Mesenchymal stem cell (in vitro differentiated cells and primary cell): ENCODE measurements around the gene SLC9C2.
"Not testable (repeated sequence)": the region's sequence is repeated elsewhere in the genome, so short reads cannot be mapped to it uniquely, and the experiment has no call there.

Experiments
- DNase-seq: peaks from one replicate; pipeline ENCODE4 v3.0.0-alpha.2; 2013
- H2AFZ ChIP-seq: one replicate; pipeline ENCODE4 v1.6.1; 2013; ENCODE audit warnings: low read depth, mild to moderate bottlenecking, control low read depth, inconsistent platforms, low read length, moderate library complexity
- H2AK5ac ChIP-seq: 2 replicates; pipeline ENCODE4 v1.6.1; 2013; ENCODE audit warnings: low read length, moderate library complexity, mild to moderate bottlenecking, inconsistent platforms; ENCODE audit not compliant: severe bottlenecking
- H2BK120ac ChIP-seq: one replicate; pipeline ENCODE4 v1.6.1; 2013; ENCODE audit warnings: low read depth, mild to moderate bottlenecking, inconsistent platforms, low read length, moderate library complexity
- H2BK12ac ChIP-seq, 2 experiments: one replicate each; pipeline ENCODE4 v1.6.1; 2013; ENCODE audit warnings: inconsistent platforms in 2 of 2, low read length in 2 of 2, mild to moderate bottlenecking in 2 of 2, moderate library complexity in 2 of 2, control low read depth in 1 of 2
- H2BK15ac ChIP-seq: one replicate; pipeline ENCODE4 v1.6.1; 2013; ENCODE audit warnings: mild to moderate bottlenecking, low read depth, inconsistent platforms; ENCODE audit not compliant: poor library complexity, severe bottlenecking
- H2BK5ac ChIP-seq: 2 replicates; pipeline ENCODE4 v1.6.1; 2013; ENCODE audit warnings: low read depth, mild to moderate bottlenecking, low read length, control low read depth, inconsistent platforms; ENCODE audit not compliant: poor library complexity, severe bottlenecking
- H3K14ac ChIP-seq, 2 experiments: one replicate each; pipeline ENCODE4 v1.6.1; 2013; ENCODE audit warnings: inconsistent platforms in 2 of 2, low read length in 2 of 2, control low read depth in 1 of 2, mild to moderate bottlenecking in 1 of 2, moderate library complexity in 1 of 2
- H3K18ac ChIP-seq, 2 experiments: one replicate each; pipeline ENCODE4 v1.6.1; 2013; ENCODE audit warnings: inconsistent platforms in 2 of 2, low read length in 2 of 2, control low read depth in 1 of 2, low read depth in 1 of 2, mild to moderate bottlenecking in 1 of 2
- H3K23ac ChIP-seq, 2 experiments: one replicate each; pipeline ENCODE4 v1.6.1; 2013; ENCODE audit warnings: inconsistent platforms in 2 of 2, low read length in 2 of 2, mild to moderate bottlenecking in 2 of 2, moderate library complexity in 2 of 2, control low read depth in 1 of 2
- H3K27ac ChIP-seq: 2 replicates; pipeline ENCODE4 v1.5.1; 2013; ENCODE audit warnings: mild to moderate bottlenecking, moderate library complexity, low read length, control low read depth, inconsistent platforms; ENCODE audit not compliant: poor library complexity, severe bottlenecking
- H3K27me3 ChIP-seq, 2 experiments: 2 replicates each; pipeline versions ENCODE4 v1.6.1 to v1.7.0; 2013; ENCODE audit warnings: low read length in 2 of 2, mild to moderate bottlenecking in 2 of 2, moderate library complexity in 2 of 2, control low read depth in 1 of 2, inconsistent platforms in 1 of 2; ENCODE audit not compliant: control insufficient read depth in 1 of 2, insufficient read depth in 1 of 2
- H3K36me3 ChIP-seq, 2 experiments: 2 replicates each; pipeline versions ENCODE4 v1.6.1 to v1.7.0; 2013; ENCODE audit warnings: low read length in 2 of 2, control low read depth in 1 of 2, inconsistent platforms in 1 of 2, low read depth in 1 of 2, mild to moderate bottlenecking in 1 of 2; ENCODE audit not compliant: insufficient read depth in 2 of 2, control insufficient read depth in 1 of 2
- H3K4ac ChIP-seq, 2 experiments: one replicate each; pipeline ENCODE4 v1.6.1; 2013; ENCODE audit warnings: inconsistent platforms in 2 of 2, low read length in 2 of 2, mild to moderate bottlenecking in 2 of 2, moderate library complexity in 2 of 2, control low read depth in 1 of 2, low read depth in 1 of 2
- H3K4me1 ChIP-seq: 2 replicates; pipeline ENCODE4 v1.6.1; 2013; ENCODE audit warnings: low read depth, low read length, control low read depth; ENCODE audit not compliant: control insufficient read depth, insufficient read depth
- H3K4me2 ChIP-seq: 2 replicates; pipeline ENCODE4 v1.6.1; 2013; ENCODE audit warnings: low read length, mild to moderate bottlenecking, inconsistent platforms; ENCODE audit not compliant: poor library complexity, severe bottlenecking
- H3K4me3 ChIP-seq, 2 experiments: 2 replicates each; pipeline versions ENCODE4 v1.5.1 to v1.7.0; 2013; ENCODE audit warnings: low read length in 2 of 2, mild to moderate bottlenecking in 2 of 2, control low read depth in 1 of 2, low read depth in 1 of 2; ENCODE audit not compliant: insufficient read depth in 1 of 2
- H3K79me1 ChIP-seq: replicated peaks from 2 replicates; pipeline ENCODE4 v1.6.1; 2013; ENCODE audit warnings: mild to moderate bottlenecking, control low read depth, low read length, inconsistent platforms; ENCODE audit not compliant: poor library complexity, severe bottlenecking
- H3K9ac ChIP-seq: 2 replicates; pipeline ENCODE4 v1.7.0; 2013; ENCODE audit warnings: mild to moderate bottlenecking, low read length, moderate library complexity
- H3K9me3 ChIP-seq: 2 replicates; pipeline ENCODE4 v1.7.0; 2013; ENCODE audit warnings: mild to moderate bottlenecking, low read length; ENCODE audit not compliant: control insufficient read depth
- H4K8ac ChIP-seq: one replicate; pipeline ENCODE4 v1.6.1; 2013; ENCODE audit warnings: inconsistent platforms, mild to moderate bottlenecking, low read length, moderate library complexity
- H4K91ac ChIP-seq: one replicate; pipeline ENCODE4 v1.6.1; 2013; ENCODE audit warnings: mild to moderate bottlenecking, low read length, inconsistent platforms
- WGBS: methylation state at CpG from one replicate; pipeline ENCODE4 v1.1.7; 2013; ENCODE audit warnings: mixed read lengths; 5-methylcytosine and 5-hydroxymethylcytosine counted together

SLC9C2 gene

DNA sequence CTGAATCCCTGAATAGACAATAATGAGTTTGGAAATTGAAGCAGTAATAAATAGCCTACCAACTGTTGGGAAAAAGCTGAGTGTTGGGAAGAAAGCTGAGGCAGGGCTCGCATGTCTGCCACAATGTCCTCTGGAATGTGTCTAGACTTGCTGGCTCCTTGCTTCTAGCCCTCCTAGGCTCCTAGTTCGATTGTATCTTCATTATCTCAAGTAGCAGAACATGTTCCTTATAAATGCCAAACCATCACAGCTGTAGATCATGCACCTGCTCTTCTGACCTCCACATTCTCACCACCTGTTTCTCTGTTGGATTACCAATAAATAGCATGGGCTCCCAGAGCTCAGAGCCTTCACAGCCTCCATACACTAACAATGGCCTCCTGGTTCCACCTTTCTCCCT, 138.7 kb downstream of the SLC9C2 start:
- Histone ChIP-seq H3K79me1 (peaks cover 19% of the 10 kb centered on the region), H3K36me3 (peaks cover 14 to 28% of the 10 kb centered on the region in 2 experiments), H3K9me3 (peaks cover 17% of the 10 kb centered on the region)
- H3K27ac ChIP-seq, H3K27me3 ChIP-seq, H2BK120ac ChIP-seq, H3K23ac ChIP-seq, H3K4ac ChIP-seq, H3K18ac ChIP-seq, H3K9ac ChIP-seq, H2BK15ac ChIP-seq, DNase-seq, H2BK12ac ChIP-seq, H3K4me2 ChIP-seq, H3K14ac ChIP-seq, H2AK5ac ChIP-seq, H4K91ac ChIP-seq, H3K4me3 ChIP-seq, H2AFZ ChIP-seq, H2BK5ac ChIP-seq, H3K4me1 ChIP-seq, H4K8ac ChIP-seq: not testable (repeated sequence)
- 90% methylated on average over 2 of the region's 2 CpGs for WGBS

DNA sequence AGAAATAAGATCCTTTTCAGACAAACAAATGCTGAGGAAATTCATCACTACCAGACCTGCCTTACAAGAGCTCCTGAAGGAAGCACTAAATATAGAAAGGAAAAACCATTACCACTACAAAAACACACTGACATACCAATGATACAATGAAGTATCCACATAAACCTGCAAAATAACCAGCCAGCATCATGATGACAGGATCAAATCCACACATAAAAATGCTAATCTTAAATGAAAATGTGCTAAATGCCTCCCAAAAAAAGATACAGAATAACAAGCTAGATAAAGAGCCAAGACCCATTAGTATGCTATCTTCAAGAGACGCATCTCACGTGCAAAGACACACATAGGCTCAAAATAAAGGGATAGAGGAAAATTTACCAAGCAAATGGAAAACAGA, 140.2 kb downstream of the SLC9C2 start:
- not testable (repeated sequence) for H3K4me2 ChIP-seq, H2BK15ac ChIP-seq, H3K27me3 ChIP-seq, H2AK5ac ChIP-seq, H2BK12ac ChIP-seq, H4K91ac ChIP-seq, H3K4me1 ChIP-seq, DNase-seq, H3K14ac ChIP-seq, H2BK120ac ChIP-seq, H3K4ac ChIP-seq, H3K27ac ChIP-seq, H3K9ac ChIP-seq, H2BK5ac ChIP-seq, H4K8ac ChIP-seq, H2AFZ ChIP-seq, H3K23ac ChIP-seq, H3K4me3 ChIP-seq, H3K18ac ChIP-seq
- Histone ChIP-seq H3K36me3 (peaks cover 14 to 24% of the 10 kb centered on the region in 2 experiments), H3K79me1 (peaks cover 19% of the 10 kb centered on the region), H3K9me3 (peaks cover 17% of the 10 kb centered on the region)
- 100% methylated on average over 2 of the region's 2 CpGs for WGBS

DNA sequence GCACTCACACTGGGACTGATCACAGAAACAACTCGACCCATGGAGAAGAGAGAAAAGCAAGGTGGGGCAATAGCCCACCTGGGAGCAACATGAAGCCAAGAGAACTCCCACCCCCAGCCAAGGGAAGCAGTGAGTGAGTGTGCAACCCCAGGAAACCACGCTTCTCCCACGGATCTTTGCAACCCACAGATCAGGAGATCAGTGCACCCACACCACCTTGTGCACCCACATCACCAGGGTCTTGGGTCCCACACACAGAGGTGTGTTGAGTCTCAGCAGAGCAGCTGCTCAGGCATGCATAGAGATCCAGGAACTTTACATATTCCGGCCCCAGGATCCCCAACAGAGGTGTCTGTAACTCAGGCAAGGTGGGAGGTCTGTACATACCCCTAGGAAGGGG, 143.0 kb downstream of the SLC9C2 start:
- Histone ChIP-seq H2AK5ac (no peak overlapping the region), H3K23ac (no peak overlapping the region), H2AFZ (no peak overlapping the region), H3K4me3 (no peak overlapping the region), H4K91ac (no peak overlapping the region), H3K4me2 (no peak overlapping the region), H3K27me3 (no peaks in the 10 kb centered on the region), H2BK120ac (no peak overlapping the region), H3K36me3 (peaks cover 14 to 26% of the 10 kb centered on the region in 2 experiments), H3K27ac (no peak overlapping the region), H2BK12ac (no peak overlapping the region), H2BK5ac (no peak overlapping the region), H2BK15ac (no peak overlapping the region), H4K8ac (no peak overlapping the region), H3K18ac (peak overlapping the region in 1 of 2 experiments; percentile 38), H3K4me1 (no peaks in the 10 kb centered on the region), H3K9me3 (peaks cover 17% of the 10 kb centered on the region), H3K4ac (no peak overlapping the region), H3K14ac (peak overlapping the region in 1 of 2 experiments; percentile 29), H3K9ac (no peak overlapping the region), H3K79me1 (peaks cover 17% of the 10 kb centered on the region)
- 93% methylated on average over 3 of the region's 4 CpGs for WGBS
- no peak for DNase-seq

DNA sequence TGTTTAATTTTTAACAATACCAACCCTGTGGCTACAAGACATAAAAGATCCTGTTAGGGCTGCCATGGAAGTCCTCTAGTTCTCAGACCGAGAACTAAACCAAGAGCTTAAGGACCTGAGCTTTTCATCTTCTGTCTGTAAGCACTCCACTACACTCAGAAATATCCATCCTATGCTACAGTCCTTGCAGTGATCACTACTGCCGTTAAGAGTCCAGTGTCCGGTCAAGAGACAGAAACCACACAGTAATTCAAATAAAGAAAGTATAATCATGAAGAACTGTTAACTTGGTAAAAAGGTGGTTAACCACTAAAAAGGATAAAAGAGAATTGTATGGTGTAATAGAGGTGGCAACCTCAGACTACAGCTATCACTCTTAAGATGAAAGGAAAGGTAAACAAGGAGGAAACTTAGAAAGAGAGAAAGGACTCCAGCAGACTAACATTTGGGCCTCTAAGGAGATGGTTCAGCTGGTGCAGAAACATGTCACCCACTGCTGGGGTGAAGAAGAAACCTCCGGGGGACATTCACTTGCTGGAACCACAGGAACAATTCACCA, 147.8 kb downstream of the SLC9C2 start:
- peaks cover 15% of the 10 kb centered on the region for H3K79me1 ChIP-seq
- no peak overlapping the region for H4K8ac ChIP-seq
- no peaks in the 10 kb centered on the region for H3K4me1 ChIP-seq
- H2BK120ac ChIP-seq: no peak overlapping the region
- no peak overlapping the region for H3K4me2 ChIP-seq
- H2AK5ac ChIP-seq: no peak overlapping the region
- WGBS: 100% methylated on average over 2 of the region's 4 CpGs
- no peak overlapping the region for H3K4me3 ChIP-seq
- no peak overlapping the region for H2AFZ ChIP-seq
- H4K91ac ChIP-seq: no peak overlapping the region
- no peak overlapping the region for H3K18ac ChIP-seq
- H3K9me3 ChIP-seq: no peaks in the 10 kb centered on the region
- H3K4ac ChIP-seq: no peak overlapping the region
- no peak overlapping the region for H3K14ac ChIP-seq
- H3K23ac ChIP-seq: no peak overlapping the region
- H3K36me3 ChIP-seq: peaks cover 3 to 7% of the 10 kb centered on the region in 2 experiments
- H3K27ac ChIP-seq: no peak overlapping the region
- H2BK15ac ChIP-seq: no peak overlapping the region
- DNase-seq: no peak
- no peak overlapping the region for H3K9ac ChIP-seq
- no peak overlapping the region for H2BK5ac ChIP-seq
- H3K27me3 ChIP-seq: no peaks in the 10 kb centered on the region
- no peak overlapping the region for H2BK12ac ChIP-seq
